PC-3 (cell line): ENCODE measurements around the gene C1orf198.

ENCODE experiments used
- EZH2 ChIP-seq: fragments of 300-600 bp; sonication (generic); IDR thresholded peaks from one replicate; pipeline ENCODE4 v1.6.1; 2017; ENCODE audit warnings: antibody characterized with exemption, mild to moderate bottlenecking, low read length; ENCODE audit not compliant: unreplicated experiment
- EZH2phosphoT487 ChIP-seq: fragments of 300-600 bp; sonication (generic); IDR thresholded peaks from 2 replicates; pipeline ENCODE4 v1.6.1; 2018; ENCODE audit warnings: mild to moderate bottlenecking, antibody characterized with exemption, low read length, borderline replicate concordance
- TF ChIP-seq, protein P1 (sequence below): fragments of 300-600 bp; sonication (generic); conservative IDR thresholded peaks from 2 replicates; pipeline ENCODE4 v1.5.1; 2017; ENCODE audit warnings: antibody characterized with exemption, low read depth, mild to moderate bottlenecking, low read length

DNA sequence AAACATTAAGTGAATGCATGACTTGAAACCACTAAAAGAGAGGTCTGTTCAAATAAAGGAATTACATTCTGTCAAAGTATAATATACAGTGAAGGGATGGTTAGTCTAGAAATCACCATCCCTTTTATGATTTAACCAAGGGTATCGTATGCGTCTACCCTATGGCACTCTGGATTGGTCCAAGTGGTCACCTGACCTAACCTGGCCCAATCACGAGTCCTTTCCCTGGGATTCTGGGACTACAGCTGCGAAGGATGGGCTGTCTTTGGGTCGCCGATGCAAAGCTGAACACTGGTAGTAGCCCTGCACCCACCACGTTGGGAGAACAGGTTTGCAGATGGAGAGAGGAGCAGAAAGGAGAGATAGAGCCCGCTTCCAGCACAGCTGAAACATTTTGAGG is 30.4 kb upstream of the C1orf198 start:
- TF ChIP-seq, protein P1, sequence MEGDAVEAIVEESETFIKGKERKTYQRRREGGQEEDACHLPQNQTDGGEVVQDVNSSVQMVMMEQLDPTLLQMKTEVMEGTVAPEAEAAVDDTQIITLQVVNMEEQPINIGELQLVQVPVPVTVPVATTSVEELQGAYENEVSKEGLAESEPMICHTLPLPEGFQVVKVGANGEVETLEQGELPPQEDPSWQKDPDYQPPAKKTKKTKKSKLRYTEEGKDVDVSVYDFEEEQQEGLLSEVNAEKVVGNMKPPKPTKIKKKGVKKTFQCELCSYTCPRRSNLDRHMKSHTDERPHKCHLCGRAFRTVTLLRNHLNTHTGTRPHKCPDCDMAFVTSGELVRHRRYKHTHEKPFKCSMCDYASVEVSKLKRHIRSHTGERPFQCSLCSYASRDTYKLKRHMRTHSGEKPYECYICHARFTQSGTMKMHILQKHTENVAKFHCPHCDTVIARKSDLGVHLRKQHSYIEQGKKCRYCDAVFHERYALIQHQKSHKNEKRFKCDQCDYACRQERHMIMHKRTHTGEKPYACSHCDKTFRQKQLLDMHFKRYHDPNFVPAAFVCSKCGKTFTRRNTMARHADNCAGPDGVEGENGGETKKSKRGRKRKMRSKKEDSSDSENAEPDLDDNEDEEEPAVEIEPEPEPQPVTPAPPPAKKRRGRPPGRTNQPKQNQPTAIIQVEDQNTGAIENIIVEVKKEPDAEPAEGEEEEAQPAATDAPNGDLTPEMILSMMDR = no peak
- no peak for TF ChIP-seq EZH2
- no peak for TF ChIP-seq EZH2phosphoT487
